HG02642 (cell line): ENCODE results near the gene AOAH.
"Not testable (repeated sequence)": the region's sequence is repeated elsewhere in the genome, so short reads cannot be mapped to it uniquely, and the experiment has no call there.

ENCODE experiments used
- ATAC-seq: cut with Tn5 transposase; IDR thresholded peaks from one replicate; pipeline ENCODE4 v1.9.1; 2021; ENCODE audit warnings: mild to moderate bottlenecking; ENCODE audit not compliant: unreplicated experiment, poor library complexity

AOAH gene

GRCh38 chr7:36707465-36707864 lies 16.8 kb downstream of the AOAH start:
- ATAC-seq = no peak

- not testable (repeated sequence) for ATAC-seq
These were observed 20.4 kb downstream of the AOAH start for GRCh38 chr7:36703860-36704259.

DNA sequence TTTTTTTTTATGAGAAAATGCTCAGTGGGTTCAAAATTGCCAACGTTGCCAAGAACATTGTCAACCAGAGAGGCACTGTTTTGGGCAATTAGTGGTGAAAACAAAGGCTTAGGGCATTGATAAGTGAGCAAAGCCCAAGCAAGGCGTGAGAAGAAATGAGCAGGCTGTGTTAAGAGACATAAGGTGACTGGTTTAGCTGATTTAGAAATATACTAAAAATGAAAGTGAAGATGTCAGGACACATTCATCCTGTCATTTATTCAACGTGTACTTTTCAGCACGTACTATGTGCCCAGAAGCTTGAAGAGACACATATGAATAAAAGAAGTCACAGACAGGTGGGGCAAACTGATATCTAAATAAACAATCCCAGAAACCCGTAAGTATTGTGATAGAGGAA lies 31.8 kb downstream of the AOAH start:
- peak; percentile 56 for ATAC-seq

- ATAC-seq = no peak
These were observed 32.3 kb downstream of the AOAH start for GRCh38 chr7:36691983-36692382.

DNA sequence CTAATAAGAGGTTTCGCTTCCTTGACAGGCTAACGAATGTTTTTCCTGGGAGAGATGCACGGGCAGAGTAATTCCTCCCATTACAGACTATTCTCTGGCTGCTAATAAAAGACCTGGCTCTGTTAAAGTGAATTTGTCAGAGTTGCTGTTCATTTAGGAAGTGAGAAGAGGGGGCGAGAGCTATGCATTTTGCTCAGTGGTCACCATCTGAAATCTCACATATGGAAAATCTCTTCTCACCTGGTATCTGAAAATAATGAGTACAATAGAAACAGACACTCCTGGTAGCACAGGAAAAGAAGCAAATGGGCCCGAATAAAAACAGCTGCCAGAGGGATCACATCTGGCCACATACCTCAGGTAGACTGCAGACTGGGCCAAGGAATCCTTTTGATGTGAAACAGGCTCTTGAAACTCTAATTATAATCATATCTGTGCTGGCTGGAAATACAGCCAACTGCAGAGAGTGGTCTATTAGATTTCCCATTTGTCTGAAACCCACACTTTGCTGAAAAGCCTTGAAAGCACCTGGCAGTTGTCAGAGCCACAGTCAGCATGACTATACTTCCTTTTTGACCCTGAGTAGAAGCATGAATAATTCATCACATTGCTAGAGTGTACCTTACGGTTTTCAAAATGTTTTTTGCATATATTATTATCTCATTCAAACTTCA lies 33.6 kb downstream of the AOAH start:
- ATAC-seq = no peak

DNA sequence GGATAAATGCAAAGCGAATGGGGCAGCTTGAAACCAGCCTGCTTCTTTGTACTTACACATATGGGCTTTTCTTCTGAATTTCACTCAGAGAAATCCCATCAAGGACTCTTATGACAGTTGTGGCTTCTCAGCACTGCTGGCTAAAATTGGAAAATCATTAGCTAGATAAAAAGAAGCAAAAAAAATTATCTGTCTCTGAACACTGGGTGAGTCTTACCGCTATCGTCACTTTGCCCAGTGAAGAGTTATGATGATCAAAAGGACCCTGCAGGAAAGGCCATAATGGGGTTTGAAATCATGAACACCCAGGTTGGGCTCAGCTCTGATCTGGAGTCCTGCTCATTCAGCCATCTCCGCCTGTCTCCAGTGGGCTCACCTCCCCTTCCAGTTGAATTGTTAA lies 34.3 kb downstream of the AOAH start:
- ATAC-seq = no peak

GRCh38 chr7:36686499-36686898 lies 37.8 kb downstream of the AOAH start:
- ATAC-seq = no peak

DNA sequence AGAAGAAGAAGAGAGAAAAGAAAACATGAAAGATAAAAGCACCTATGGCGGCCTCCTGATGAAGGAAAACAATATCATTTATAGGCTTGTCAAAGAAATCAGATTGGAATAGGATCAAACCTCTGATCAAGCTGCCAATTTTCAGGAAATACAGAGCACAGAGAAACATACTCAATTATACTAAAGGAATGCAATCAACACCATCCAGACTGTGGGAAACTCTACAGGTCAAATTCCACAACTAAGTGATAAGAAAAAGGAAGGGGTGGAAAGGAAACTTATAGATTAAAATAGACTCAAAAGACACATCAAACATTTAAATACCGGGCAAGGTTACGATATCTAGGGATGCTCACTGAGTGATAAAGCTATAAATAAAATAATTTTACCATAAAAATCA lies 39.3 kb downstream of the AOAH start:
- ATAC-seq = no peak

DNA sequence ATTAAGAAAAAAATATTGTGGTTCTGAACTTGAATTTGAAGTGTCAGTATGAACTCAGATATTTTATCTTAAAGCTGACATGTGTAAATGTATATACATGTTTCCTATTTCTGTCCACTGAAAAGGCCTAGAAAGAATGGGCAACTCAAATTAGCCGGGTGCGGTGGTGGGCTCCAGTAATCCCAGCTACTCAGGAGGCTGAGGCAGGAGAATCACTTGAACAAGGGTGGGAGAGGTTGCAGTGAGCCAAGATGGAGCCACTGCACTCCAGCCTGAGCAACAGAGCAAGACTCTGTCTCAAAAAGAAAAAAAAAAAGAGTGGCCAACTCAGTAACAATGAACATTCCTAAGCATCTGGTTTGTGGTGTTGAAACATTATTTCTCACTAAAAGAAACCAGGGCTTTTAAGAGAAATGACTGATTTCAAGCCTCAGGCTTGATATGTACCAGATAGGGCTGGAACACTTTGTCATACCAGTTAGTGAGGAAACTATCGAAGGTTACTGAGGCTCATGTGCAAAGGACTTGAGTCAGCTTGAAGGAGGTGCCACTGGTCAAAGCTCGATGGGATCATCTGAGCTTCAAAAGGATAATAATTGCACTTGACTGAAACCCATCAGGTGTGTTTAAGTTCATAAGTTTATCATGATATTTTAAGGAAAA lies 40.5 kb downstream of the AOAH start:
- no peak for ATAC-seq

- no peak for ATAC-seq
These were observed 41.2 kb downstream of the AOAH start for GRCh38 chr7:36683111-36683510.

DNA sequence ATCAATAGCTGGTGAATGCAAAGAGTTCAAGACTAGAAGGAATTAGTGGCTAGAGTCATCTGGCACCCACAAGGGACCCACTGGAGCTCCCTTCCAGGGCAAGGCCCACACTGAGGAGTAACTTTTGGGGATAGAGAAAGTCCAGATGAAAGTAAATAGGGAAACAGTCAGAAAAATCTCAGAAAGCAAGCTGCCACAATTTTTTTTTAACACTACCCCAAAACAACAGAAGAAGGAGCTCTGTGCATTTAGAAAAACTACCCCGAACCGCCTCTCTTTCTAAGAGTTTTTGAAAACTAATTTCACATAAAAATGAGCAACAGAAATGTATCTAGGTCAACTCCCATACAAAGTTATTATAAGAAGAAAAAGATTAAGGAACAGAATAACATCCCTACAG lies 42.2 kb downstream of the AOAH start:
- ATAC-seq = no peak

DNA sequence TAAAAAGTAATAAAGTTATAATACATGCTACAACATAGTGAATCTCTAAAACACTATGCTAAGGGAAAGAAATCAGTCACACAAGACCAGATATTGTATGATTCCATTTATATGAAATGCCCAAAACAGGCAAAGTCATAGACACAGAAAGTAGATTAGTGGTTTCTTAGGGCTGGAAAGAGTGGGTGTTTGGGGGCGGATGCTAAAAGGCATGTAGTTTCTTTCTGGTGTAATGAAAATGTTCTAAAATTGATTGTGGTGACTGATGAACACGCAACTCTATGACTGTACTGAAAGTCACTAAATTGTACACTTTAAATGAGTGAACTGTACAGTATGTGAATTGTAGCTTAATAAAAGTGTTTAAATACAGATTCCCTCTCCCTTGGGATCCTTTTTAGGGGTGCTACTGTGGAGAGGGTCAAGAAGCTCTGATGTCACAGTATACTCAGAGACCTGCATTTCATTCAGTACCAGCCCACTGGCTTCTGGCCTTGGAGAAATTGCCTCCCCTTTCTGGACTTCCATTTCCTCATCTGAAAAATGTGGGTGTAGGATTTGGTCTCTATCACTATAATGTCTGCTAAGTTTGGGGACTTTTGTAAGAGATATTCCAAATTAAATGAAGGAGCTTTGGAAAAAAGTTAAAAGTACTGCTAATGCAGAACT lies 46.4 kb downstream of the AOAH start:
- ATAC-seq = no peak

- no peak for ATAC-seq
These were observed 50.6 kb downstream of the AOAH start for GRCh38 chr7:36673703-36674102.

DNA sequence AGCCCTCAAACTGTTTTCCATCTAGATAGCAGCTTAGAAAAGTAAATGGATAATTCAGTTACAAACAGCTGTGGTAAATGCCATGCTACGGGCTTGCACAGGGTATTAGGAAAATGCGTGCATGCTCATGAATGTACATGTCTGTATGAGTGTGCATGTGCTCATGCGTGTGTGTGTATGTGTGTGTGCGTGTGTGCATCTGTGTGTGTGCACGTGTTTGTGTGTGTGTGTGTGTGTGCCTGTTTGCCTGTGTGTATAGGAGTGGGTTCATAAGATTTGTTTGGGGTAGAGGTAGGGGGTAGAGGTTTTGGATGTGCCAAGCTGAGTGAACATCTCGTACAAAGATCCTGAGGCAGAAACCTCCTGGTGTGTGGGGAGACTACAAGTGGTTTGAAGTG lies 52.9 kb downstream of the AOAH start:
- ATAC-seq = no peak

DNA sequence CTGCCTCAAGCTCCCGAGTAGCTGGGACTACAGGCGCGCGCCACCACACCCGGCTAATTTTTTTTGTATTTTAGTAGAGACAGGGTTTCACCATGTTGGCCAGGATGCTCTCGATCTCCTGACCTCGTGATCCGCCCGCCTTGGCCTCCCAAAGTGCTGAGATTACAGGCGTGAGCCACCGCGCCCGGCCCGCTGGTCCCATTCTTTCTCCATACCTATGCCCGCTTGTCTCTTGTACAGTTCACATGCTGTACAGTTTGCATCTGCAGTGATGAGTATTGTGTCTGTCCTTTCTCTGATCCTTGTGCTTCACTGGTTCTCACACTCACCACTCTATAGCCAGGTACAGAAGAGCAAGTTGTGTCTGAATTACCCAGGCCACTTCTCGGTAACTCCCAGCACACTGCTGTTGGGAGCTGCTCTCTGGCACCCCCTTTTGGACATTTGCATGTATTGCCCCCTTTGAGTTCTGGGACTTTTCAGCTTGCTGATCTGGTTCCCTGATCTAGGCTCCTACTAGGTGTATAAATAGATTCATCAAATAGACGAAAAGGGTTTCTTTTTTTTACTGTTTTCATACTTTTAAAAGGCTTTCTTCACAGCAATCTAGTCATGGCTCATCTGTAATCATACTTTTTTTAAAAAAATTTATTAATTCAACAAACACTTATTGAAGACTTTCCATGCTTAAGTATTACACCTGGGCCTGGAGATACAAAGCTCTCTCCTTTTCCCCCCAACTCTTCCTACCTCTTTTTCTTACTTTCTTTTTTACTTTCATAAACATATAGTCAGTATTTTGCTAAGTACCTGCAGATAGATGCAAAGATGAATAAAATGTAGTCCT lies 53.5 kb downstream of the AOAH start:
- peak; percentile 55 for ATAC-seq

GRCh38 chr7:36668750-36669149 lies 55.5 kb downstream of the AOAH start:
- ATAC-seq = no peak

- ATAC-seq = no peak
These were observed 56.2 kb downstream of the AOAH start for GRCh38 chr7:36668080-36668479.

GRCh38 chr7:36667007-36667745 lies 57.1 kb downstream of the AOAH start:
- no peak for ATAC-seq

- ATAC-seq = no peak
These were observed 60.8 kb downstream of the AOAH start for GRCh38 chr7:36663481-36663880.
